ENCODE data around the gene MAD1L1.
"Not testable (repeated sequence)": the region's sequence is repeated elsewhere in the genome, so short reads cannot be mapped to it uniquely, and the experiment has no call there.

The MAD1L1 gene

DNA sequence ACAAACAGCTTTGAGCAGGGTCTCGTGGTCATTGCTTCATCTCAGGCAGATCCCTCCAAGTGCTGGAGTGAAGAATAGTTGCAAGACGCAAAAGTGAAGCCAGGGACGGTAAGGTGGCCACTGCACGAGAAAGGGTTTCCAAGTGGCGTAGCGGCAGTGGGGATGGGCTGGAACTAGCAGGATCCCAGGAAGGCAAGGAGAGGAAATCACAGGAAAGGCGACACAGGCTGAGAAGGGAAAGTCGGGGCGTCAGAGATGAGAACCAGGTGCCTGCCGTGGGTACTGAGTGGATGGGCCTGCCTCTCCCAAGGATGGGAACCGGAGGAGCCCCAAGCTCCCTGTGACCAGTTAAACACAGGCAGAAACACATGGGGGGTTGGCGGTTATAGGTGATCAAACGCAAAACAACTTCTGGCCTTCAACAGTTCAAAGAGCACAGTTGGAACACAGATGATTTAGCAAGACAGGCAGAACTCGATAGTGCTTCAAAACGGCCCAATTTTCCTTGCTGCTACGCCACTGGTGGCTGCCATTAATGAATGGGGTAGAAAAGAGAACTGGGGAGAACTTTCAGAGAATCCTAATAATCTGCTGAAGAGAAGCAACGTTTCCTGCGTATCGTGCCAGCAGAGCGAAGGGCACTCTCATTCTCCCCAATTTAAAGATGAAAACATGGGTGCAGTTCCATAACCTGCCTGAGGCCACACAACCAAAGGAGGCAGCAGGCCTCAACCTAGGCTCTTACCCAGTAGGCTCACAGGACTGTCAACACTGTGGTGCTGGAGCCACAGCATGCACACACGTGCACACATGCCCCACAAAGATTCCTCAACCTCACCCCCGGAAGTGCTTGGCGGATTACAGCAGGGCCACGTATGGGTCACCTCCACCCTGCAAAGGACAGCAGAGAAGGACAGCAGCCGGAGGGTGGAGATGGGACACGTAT lies 61.9 kb downstream of the MAD1L1 start:
- DNase-seq = no peak

DNA sequence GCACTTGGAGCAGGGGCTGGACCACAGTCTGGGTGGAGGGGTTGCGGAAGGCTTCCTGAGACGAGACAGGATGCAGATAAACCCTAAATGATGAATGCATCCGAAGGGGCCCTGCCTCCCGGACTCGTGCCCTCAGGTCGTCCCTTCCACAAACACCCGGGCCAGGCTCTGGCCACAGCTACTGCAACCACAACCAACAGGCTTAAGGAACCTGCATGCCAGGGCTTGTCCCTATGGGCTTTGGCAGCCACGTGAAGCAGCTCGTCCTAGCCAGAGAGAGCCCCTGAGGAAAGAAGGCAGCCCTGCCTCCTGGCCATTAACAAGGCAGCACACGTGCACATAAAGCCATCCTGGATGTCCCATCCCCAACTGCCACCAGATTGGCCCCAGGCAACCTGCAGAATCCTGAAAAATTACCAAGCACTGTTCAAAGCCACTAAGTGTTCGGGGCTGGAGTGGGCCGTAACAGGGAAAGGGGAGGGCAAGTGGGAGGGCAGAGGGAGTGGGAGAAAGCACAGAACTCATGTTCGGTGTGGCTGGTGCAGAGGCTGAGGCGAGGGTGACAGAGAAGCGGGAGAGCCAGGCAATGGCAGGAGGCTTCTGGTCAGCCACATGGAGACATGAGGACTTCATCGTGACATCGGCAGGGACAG lies 62.7 kb downstream of the MAD1L1 start:
- no peak for DNase-seq

- no peak for DNase-seq
These were observed 64.0 kb downstream of the MAD1L1 start for GRCh38 chr7:2168615-2169311.

DNA sequence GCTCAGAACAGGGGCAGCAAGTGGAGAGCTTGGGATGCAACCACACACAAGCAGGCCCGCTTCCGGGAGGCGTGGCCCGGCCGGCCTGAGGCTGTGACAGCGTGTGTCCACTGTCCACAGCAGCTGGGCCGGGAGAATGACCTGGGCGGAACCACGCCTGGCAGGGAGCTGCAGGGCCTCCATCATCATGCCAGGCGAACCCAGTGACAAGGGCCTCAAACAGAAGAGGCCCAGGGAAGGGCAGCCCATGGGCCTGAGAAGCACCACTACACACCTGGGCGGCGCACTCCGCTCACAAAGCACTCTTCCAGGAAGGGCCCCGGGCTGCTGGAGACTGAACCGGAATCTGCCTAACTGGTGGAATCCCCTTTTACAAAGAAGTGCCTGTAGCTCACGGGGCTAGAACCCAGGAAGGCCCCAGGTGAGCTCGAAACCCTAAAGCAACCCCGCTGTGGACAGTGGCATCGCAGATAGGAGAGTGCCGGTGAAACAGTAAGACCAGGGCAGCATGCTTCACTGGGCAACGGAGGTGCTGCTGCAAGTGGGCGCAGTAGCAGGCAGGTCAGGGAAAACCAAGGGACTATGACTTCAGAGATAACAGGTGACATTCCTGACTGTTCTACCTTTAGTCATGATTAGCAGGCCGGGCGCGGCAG lies 66.0 kb downstream of the MAD1L1 start:
- DNase-seq = no peak

DNA sequence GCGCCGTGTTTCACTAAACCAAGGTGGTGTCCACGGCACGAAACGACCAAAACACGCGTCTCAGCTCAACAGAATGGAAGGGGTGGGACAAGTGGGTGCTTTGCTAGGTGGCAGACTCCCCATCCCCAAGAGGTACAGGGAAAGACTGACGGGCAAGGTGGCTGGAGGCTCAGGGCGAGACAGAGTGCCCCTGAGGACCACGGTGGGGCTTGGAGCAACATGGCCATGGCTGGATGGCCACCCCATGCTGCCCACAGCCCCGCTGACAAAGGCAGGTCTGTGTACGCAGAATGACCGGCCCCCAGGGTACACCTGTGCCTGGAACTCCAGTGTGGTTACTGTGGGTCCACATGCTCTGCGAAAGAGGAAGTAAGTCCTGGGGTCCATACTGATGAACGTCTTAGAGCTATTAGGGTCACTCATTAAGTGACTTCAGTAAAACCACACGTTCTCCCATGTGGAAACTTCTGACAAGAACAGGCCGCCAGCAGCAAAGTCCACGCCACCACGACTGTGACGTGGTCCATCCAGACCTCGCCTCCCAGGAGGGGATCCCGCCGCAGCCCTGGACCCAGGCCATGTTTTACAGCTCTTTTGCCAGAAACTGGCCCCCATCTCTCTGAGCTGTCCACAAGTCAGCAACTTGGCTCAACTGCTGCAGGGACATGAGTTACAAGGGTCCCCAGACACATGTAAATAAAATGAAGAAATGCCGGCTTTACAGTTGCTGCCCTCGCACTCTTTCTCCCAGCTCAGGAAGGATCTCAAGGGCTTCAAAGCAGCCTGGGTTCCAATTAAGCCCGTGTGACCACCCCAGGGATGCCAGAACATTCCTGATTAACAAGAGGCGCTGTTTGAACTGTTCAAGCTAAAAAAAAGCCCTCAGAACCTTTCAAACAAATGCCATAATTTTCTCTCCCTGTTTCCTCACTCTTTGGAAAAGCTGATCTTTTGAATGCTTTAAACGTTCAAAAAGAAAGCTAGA lies 66.8 kb downstream of the MAD1L1 start:
- no peak for DNase-seq

GRCh38 chr7:2165239-2165609 lies 67.5 kb downstream of the MAD1L1 start:
- DNase-seq = no peak

DNA sequence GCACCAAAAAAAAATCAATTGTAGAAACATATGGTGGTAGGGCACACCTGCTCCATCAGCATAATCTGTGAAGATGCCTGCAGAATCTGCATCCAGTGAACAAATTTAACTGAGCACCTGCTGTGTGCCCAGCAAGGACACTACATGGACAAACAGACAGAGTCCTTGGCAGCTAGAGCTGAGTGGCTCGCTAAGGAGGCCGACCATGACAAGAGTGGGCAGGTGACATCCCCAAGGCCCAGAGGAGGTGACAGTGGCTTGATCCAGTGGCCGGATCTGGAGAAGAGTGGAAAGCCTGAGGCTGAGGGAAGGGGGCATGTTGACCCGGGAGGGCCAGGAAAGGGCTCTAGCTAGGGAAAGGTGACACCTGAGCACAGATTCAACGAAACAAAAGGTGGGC lies 68.1 kb downstream of the MAD1L1 start:
- DNase-seq = no peak

GRCh38 chr7:2163600-2164555 lies 68.9 kb downstream of the MAD1L1 start:
- no peak for DNase-seq

- no peak for DNase-seq
These were observed 69.8 kb downstream of the MAD1L1 start for GRCh38 chr7:2162959-2163358.

GRCh38 chr7:2162004-2162902 lies 70.5 kb downstream of the MAD1L1 start:
- not testable (repeated sequence) for DNase-seq

- no peak for DNase-seq
These were observed 73.6 kb downstream of the MAD1L1 start for GRCh38 chr7:2159176-2159520.

DNA sequence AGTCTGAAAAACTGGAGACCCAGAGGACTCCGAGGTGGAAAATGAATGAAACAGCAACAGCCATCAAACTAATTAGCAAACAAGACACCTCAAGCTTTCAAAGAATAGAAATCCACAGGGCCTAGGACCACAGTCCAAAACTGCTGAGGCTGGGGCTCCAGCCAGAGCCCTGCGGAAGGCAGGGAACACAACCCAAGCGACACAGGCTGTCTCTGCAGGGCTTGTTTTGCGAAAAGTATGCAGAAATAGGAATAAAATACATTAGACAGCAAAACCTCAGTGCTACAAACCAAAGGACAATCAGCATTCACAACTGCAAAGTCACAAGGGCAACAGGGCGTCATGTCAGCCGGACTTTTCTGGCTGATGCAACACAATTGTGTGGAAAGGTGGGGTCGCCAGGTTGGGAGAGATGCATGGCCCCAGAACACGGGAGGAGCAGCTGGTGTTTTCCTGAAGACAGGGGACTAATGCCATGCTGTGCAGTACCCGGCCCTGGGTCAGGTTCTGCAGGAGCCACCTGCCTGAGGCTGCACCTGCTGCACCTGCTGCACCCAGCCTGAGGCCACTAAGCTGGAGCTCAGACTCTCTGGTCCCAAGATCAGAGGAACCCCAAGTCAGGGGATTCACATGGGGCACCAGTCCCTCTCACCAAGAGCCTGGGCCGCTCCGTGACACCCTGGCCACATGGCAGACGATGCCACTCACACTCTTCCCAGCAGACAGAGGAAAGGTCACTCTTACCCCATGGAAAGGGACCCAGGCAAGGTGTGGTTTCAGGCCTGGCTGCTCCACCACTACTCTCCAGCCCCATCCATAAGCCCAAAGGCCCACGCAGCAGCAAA lies 74.2 kb downstream of the MAD1L1 start:
- no peak for DNase-seq

DNA sequence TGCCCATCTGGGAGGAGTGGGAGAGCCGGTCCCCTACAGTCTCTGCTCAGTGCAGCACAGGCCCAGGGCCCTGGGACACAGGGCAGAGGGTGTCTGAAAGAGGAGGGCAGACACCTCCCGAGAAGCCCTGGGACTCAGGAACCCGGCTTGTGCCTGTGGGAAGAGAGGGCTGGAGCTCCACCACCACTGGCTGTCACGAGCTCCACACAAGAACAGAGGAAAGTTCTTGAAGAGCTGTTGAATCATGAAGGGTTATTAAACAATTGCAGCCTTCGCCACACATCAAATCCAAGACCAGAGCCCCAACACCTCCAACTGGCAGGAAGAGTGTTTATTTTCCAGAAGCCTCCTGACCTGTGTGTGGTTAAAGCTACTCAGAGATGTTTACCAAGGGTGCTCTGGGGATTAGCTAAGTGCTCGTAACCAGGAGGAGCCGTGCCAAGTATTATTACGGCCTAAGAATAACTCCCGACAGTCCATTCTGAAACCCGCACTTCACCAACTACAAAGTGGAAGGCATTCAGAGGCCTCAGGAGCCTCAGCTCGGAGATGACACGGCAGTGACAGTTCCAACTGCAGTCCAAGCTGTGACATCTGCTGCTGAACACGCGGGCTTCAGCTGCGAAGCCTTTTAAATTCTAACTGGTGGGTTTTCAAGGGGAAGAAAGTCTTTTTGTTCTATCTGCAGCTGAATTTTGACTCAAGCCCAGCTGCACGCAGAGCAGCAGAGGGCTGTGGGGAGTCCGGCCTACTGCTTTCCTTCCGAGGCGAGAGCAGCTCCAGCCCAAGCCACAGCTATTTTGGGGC lies 75.1 kb downstream of the MAD1L1 start:
- no peak for DNase-seq

DNA sequence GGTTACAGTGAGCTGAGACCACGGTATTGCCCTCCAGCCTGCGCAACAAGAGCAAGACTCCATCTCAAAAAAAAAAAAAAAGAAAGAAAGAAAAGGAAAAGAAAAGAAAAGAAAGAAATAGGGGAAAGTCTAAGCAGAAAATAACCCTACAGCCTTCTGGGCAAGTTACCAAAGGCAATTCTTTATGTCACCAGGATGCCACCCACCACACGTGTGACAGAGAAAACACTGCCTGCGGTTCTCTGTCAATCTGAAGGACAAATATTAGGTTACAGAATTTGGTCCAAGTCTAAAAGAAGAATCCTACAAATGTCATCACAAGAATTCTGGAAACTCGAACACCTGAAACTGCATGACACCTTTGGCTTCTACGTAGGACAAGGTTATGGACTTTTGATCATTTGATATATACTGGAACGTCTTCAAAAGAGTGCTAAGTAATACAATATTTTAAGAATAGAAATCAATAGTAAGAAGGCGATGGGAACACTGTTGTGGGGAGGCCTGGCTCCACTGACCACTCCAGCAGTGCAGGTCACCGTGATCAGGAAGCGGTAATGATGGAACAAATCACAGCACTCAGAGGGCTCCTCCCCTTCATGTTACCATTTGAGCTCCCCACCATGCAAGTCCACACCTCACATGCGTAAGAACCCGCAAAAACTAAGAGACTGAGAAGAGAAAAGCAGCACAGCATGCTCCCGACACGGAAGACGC lies 75.8 kb downstream of the MAD1L1 start:
- no peak for DNase-seq

GRCh38 chr7:2154831-2155230 lies 77.9 kb downstream of the MAD1L1 start:
- no peak for DNase-seq

GRCh38 chr7:2154121-2154520 lies 78.6 kb downstream of the MAD1L1 start:
- DNase-seq = no peak

DNA sequence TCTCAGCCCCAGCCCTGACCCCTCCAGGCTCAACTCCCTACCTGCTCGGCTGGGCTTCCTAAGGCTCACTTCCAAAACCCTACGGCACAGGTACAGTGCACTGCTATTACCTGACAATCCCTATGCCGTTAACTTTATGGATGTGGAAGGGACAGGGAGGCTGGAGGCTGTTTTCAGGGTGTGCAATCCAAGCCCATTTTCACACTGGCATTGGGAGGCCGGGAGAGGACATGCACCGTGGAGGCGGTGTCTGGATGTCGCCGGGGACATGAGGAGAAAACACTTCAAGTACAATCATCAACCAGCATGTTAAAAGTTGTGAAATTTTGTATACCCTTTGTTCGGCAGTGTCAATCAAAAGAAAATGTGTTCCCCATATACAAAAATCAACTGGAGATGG lies 80.1 kb downstream of the MAD1L1 start:
- DNase-seq = no peak
